Fibroblast of mammary gland (primary cell): Measurements from ENCODE around the gene RASAL2.

Experiments used
- DNase-seq: peaks from one replicate; pipeline ENCODE4 v3.0.0-alpha.2; 2010; ENCODE audit warnings: low read depth
- H3K4me3 ChIP-seq: 2 replicates; pipeline ENCODE4 v1.5.1; 2011; ENCODE audit warnings: low read depth, mild to moderate bottlenecking, low read length, moderate library complexity; ENCODE audit not compliant: control insufficient read depth
- CTCF ChIP-seq: conservative IDR thresholded peaks from 2 replicates; pipeline ENCODE4 v1.5.1; 2011; ENCODE audit warnings: low read depth, low read length, inconsistent platforms; ENCODE audit not compliant: control insufficient read depth, insufficient read depth

The RASAL2 gene

GRCh38 chr1:178529364-178530036 is 435.6 kb downstream of the RASAL2 start:
- no peak overlapping the region for H3K4me3 ChIP-seq
- TF ChIP-seq CTCF, result no peak
- DNase-seq, result no peak

- TF ChIP-seq CTCF, result no peak
- peak; percentile 83 for DNase-seq
- H3K4me3 ChIP-seq, result no peak overlapping the region
Measured at GRCh38 chr1:178530037-178530402, 436.1 kb downstream of the RASAL2 start.

GRCh38 chr1:178530502-178530901 is 436.6 kb downstream of the RASAL2 start:
- no peak overlapping the region for H3K4me3 ChIP-seq
- no peak for TF ChIP-seq CTCF
- DNase-seq, result no peak

- TF ChIP-seq CTCF, result no peak
- DNase-seq, result no peak
- H3K4me3 ChIP-seq, result no peak overlapping the region
Measured at GRCh38 chr1:178531887-178532286, 438.0 kb downstream of the RASAL2 start.

- DNase-seq, result peak; percentile 81
- TF ChIP-seq CTCF, result peak; percentile 88
- no peak overlapping the region for H3K4me3 ChIP-seq
Measured at GRCh38 chr1:178532392-178532791, 438.5 kb downstream of the RASAL2 start.

- no peak overlapping the region for H3K4me3 ChIP-seq
- no peak for TF ChIP-seq CTCF
- DNase-seq, result no peak
Measured at GRCh38 chr1:178533121-178533946, 439.4 kb downstream of the RASAL2 start.
